ENCODE measurements around the gene OTUD7B. TPM values are rescaled to one million over a fixed set of nuclear protein-coding genes. Genes with fewer than 3 reads are reported as not detected.

The OTUD7B gene
- total and polyA plus RNA-seq, 7 experiments from 2014 or later = 0.52 to 12.8 (median 6.2) TPM

Other genes with a start within 250 kb of the OTUD7B start
- gene FCGR1A, start 228.0 kb downstream of the OTUD7B start, total RNA-seq = 10 to 100 TPM in 1 of 5 experiments, under 1 TPM in 2, not detected in 2; 0.21 to 14.4 (median 0.59) TPM
- not detected for gene FCGR1A, start 228.0 kb downstream of the OTUD7B start, polyA plus RNA-seq
- 10 to 100 TPM in 3 of 5 experiments, 1 to 10 TPM in 2; 7.8 to 28.9 (median 18.2) TPM for gene BOLA1, start 111.2 kb downstream of the OTUD7B start, total RNA-seq
- 10 to 100 TPM; 38.2 to 50.9 TPM for gene BOLA1, start 111.2 kb downstream of the OTUD7B start, polyA plus RNA-seq
- 10 to 100 TPM in 1 of 5 experiments, 1 to 10 TPM in 4; 2.6 to 18.8 (median 3.1) TPM for gene SV2A, start 92.9 kb downstream of the OTUD7B start, total RNA-seq
- 1 to 10 TPM; 1.3 to 2.1 TPM for gene SV2A, start 92.9 kb downstream of the OTUD7B start, polyA plus RNA-seq
- 100 to 1,000 TPM in 1 of 5 experiments, 10 to 100 TPM in 4; 39.0 to 103 (median 43.4) TPM for gene SF3B4, start 82.9 kb downstream of the OTUD7B start, total RNA-seq
- gene SF3B4, start 82.9 kb downstream of the OTUD7B start, polyA plus RNA-seq = 100 to 1,000 TPM in 1 of 2 donors, 10 to 100 TPM in 1; 80.8 to 114 TPM
- 10 to 100 TPM in 1 of 5 experiments, 1 to 10 TPM in 4; 1.2 to 14.2 (median 3.6) TPM for gene MTMR11, start 73.8 kb downstream of the OTUD7B start, total RNA-seq
- gene MTMR11, start 73.8 kb downstream of the OTUD7B start, polyA plus RNA-seq = not detected
- gene VPS45, start 57.0 kb upstream of the OTUD7B start, total RNA-seq = 10 to 100 TPM; 20.3 to 37.7 (median 29.3) TPM
- gene VPS45, start 57.0 kb upstream of the OTUD7B start, polyA plus RNA-seq = 10 to 100 TPM; 24.0 to 25.6 TPM
- 100 to 1,000 TPM in 2 of 5 experiments, 10 to 100 TPM in 3; 64.9 to 111 (median 94.1) TPM for gene PLEKHO1, start 139.2 kb upstream of the OTUD7B start, total RNA-seq
- 10 to 100 TPM; 33.4 to 33.7 TPM for gene PLEKHO1, start 139.2 kb upstream of the OTUD7B start, polyA plus RNA-seq
- 100 to 1,000 TPM in 1 of 5 experiments, 10 to 100 TPM in 4; 35.6 to 156 (median 44.8) TPM for gene ANP32E, start 225.4 kb upstream of the OTUD7B start, total RNA-seq
- 10 to 100 TPM; 41.4 to 56.4 TPM for gene ANP32E, start 225.4 kb upstream of the OTUD7B start, polyA plus RNA-seq
- not detected for gene CA14, start 247.0 kb upstream of the OTUD7B start, total RNA-seq
- gene CA14, start 247.0 kb upstream of the OTUD7B start, polyA plus RNA-seq = 1 to 10 TPM in 1 of 2 donors, under 1 TPM in 1; 0.35 to 1.7 TPM